LNCaP clone FGC (cell line): Measurements from ENCODE around the gene CHST10.

Experiments used
- DNase-seq: peaks from one replicate; pipeline ENCODE4 v3.0.0-alpha.2; 2011; ENCODE audit warnings: low read depth
- H3K4me3 ChIP-seq: 2 replicates; pipeline ENCODE4 v1.5.1; 2011; ENCODE audit warnings: mild to moderate bottlenecking, low read depth, low read length, control low read depth
- TF ChIP-seq, protein P1 (sequence below): IDR thresholded peaks from 2 replicates; pipeline ENCODE4 v1.5.1; 2012; ENCODE audit warnings: mild to moderate bottlenecking; ENCODE audit not compliant: control insufficient read depth, insufficient read depth; ENCODE audit errors: extremely low read depth

The CHST10 gene

GRCh38 chr2:100405403-100406119 is 11.9 kb downstream of the CHST10 start:
- H3K4me3 ChIP-seq: no peak overlapping the region
- TF ChIP-seq, protein P1, sequence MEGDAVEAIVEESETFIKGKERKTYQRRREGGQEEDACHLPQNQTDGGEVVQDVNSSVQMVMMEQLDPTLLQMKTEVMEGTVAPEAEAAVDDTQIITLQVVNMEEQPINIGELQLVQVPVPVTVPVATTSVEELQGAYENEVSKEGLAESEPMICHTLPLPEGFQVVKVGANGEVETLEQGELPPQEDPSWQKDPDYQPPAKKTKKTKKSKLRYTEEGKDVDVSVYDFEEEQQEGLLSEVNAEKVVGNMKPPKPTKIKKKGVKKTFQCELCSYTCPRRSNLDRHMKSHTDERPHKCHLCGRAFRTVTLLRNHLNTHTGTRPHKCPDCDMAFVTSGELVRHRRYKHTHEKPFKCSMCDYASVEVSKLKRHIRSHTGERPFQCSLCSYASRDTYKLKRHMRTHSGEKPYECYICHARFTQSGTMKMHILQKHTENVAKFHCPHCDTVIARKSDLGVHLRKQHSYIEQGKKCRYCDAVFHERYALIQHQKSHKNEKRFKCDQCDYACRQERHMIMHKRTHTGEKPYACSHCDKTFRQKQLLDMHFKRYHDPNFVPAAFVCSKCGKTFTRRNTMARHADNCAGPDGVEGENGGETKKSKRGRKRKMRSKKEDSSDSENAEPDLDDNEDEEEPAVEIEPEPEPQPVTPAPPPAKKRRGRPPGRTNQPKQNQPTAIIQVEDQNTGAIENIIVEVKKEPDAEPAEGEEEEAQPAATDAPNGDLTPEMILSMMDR: no peak
- no peak for DNase-seq

GRCh38 chr2:100404411-100404810 is 13.1 kb downstream of the CHST10 start:
- DNase-seq: no peak
- TF ChIP-seq, protein P1: no peak
- H3K4me3 ChIP-seq: no peak overlapping the region

- DNase-seq: no peak
- TF ChIP-seq, protein P1: no peak
These were observed 13.7 kb downstream of the CHST10 start for GRCh38 chr2:100403722-100404121.

DNA sequence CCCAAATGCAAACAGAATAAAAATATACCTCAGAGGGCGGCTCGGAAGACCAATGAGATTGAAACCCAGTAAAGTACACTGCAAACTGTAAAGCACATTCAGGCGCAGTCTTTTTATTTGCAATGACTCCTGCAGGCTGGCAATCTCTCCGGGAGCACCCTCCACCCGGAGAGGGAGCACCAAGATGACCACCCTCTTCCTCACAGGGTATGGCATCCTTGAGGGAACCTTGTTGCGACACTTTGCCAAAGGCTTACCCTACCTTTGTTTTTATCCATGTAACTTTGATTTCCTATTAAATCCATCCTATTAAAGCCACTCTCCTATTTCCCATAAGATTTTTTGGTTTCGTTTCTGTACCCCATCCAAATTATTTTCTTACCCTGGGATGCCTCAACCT is 16.2 kb downstream of the CHST10 start:
- H3K4me3 ChIP-seq: no peak overlapping the region
- TF ChIP-seq, protein P1: no peak
- no peak for DNase-seq

More at GRCh38 chr2:100403722-100404121, 13.7 kb downstream of the CHST10 start:
- no peak overlapping the region for H3K4me3 ChIP-seq

- no peak overlapping the region for H3K4me3 ChIP-seq
- TF ChIP-seq, protein P1: no peak
- no peak for DNase-seq
These were observed 17.8 kb downstream of the CHST10 start for GRCh38 chr2:100399714-100400113.

DNA sequence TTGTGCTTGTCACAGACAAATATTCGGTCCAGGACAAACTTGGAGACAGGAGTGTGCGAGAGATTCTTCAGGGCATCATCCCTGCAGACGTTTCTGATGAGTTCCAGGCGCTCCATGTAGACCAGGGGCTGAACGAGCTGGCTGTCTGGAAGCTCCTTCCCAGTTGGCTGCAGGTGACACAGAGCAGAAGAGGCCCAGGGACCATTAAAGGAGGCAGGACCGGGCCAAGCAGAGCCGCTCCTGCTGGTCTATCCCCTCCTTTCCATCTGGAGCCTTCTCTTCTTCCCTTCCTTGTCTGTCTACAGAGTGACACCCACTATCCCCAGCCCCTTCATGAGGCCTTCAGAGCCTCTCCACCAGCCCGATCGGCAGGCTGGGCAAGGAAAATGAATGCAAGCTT is 19.5 kb downstream of the CHST10 start:
- TF ChIP-seq, protein P1: no peak
- DNase-seq: no peak
- H3K4me3 ChIP-seq: no peak overlapping the region

DNA sequence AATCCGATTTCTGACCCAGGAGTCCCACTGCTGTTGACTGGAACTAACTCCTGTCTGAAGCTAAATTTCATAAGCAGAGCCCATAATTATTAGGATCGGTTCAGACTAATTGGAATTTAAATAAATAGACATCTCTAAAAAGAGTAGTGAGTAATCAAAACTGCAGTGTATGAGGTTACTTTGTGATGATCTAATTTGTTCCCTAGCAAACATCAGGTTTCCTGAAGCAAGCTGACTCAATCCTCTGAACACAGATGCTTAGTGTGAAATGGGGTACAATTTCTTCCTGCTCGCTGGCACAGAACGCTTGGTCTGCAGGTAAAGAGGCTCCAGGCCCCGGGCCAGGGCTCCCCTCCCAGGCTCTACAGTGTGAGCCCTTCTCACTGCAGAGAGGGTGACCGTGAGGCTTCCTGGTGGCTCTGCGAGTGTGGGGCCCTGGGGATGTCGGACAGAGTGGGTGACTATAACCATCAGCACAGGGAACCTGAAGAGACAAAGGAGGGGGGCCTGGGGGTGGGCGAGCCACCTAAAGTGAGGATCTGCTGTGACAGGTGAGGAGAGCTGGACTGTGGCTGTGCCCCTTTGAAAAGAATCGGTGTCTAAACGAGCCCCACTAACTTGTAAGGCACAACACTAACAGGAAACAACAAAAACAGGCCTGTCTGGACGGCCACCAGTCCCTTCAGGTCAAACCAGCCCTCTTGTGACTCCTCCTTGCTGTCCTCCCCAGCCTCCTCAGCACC is 20.2 kb downstream of the CHST10 start:
- DNase-seq: no peak
- TF ChIP-seq, protein P1: no peak
- no peak overlapping the region for H3K4me3 ChIP-seq
